ENCODE data around the gene COMMD10.

COMMD10 gene

DNA sequence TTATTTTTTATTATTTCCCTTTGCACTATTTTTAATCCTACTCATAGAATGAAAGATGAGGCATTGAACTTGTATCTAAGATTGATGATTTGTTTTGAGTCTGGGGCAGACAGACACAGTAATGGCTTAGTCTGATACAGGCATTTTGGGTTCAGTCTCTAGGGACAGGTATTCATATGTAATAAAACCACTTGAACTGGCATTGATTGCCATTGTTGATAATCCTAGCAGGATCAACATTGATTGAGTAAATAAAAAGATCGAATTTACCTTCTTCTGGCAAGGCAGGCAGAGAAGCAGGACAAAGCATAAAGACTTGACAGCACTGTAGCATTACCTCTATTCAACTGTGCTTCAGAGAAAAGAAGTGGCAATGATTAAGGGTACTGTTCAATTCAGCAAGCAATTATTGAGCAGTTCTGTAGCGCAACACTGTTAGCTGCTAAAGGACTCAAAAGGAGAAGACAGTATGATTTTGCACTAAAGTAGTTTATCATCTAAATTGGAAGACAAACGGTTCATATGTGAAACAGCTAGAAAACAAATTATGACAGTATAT lies 144.4 kb downstream of the COMMD10 start:
- no peak for DNase-seq

DNA sequence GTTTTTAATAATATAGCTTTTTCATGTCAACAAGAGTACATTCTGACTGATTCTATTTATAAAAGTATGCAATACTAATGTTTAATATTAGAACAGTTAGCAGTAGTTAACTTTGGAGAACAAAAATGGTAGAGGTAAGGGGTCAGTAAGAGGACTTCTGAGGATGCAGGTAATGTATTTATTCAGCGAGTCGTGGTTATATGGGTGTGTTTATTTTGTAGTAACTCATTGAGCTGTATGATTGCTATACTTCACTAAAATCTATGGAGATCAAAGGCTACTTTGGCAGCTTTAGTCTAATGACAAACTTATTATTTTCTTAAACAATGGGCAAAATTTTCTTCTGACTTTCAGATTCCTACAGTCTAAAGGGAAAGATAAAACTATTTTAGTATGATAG lies 146.5 kb downstream of the COMMD10 start:
- no peak for DNase-seq

DNA sequence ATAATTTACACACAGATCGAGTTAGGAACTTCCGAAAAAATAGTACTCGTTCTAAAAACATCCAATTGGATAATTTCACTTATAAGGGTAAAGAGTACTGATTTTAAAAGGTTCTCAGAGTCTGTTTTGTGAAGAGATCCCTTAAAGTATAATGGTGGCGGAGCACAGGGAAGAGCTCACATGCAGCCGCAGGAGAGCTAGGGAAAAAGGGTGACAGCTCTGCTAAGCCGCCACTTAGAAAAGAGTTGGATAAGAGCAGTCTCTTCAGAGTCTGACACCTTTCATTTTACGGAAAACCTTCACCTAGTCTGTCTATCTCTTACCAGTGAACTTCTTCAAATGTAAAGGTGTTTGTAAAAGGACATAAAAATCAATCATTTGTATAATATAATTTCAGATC lies 149.9 kb downstream of the COMMD10 start:
- DNase-seq: no peak

DNA sequence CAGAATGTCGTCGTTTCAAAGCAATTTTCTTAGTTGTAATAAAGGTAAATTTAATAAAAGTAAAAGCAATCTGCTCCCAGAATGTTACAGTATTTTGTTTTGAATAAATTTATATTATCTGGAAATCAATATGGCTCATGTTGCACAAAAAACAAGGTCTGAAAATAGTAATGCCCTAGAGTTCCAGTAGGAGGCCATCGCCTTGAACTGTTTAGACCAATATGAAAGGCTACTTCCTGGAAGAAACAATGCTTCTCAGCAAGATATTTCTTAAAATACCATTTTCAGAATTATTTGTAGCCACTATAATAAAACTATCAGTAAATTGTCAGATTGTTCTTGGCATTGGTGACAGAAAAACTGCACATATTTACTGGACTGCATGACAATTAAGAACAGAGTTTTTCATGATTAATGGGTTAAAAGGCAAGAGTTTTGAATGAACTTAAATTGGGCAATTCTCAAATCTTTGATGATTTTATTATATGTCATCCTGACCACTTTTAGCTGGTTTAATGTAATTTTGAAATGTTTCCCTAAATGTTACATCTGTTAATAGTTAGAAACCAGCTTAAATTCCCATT lies 153.2 kb downstream of the COMMD10 start:
- no peak for DNase-seq

DNA sequence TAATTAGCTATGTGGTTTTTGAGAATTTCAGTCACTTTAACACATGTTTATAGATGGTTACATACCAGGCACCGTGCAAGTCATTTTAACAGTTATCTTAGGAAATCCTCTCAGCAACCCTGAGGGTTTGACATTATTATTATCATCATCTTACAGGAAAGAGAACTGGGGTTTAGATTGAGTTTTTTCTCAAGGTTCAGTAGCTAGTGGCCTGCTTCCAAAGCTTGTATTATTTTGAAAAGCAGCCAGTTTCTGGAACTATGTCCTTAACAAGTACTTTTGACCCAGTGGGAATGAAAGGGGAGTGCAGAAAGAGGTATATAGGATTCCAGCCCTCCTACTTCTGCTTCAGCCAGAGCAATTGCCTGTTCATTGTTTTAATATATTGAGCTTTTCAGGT lies 157.5 kb downstream of the COMMD10 start:
- DNase-seq: no peak

DNA sequence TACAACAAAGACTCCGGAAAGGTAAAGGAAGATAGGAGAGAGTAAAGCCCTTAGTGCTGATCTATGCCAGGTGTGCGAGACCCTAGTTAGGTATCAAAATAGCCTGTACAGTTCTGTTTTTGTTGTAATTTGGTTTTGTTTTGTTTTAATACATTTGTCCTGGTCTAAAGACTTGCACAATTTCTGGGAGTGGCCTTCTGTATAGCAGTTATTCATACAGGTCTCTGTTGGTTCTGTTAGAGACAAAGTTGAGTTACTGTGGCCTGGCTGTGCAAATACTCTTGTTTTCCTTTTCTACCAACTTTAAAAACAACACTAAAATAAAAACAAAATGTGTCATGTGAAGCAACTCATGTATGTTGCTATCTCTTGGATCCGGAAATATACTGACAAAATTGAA lies 163.6 kb downstream of the COMMD10 start:
- DNase-seq: no peak

DNA sequence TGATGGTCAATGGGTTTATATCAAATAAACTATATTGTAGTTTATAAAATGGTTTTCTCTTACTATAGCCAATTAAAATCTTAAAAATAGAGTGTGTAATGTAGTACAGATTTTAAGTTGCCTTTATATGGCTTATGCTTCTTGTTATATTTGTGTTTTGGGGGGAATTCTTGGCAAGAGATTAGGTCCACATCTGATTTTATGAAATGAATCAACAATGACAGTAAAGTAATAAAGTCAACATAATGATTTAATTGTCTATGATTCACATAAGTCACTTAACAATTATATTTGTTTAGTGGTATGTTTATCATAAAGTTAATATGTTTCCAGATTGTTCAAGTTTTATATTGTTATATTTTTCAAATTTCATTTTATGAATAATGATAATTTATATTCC lies 164.8 kb downstream of the COMMD10 start:
- no peak for DNase-seq

DNA sequence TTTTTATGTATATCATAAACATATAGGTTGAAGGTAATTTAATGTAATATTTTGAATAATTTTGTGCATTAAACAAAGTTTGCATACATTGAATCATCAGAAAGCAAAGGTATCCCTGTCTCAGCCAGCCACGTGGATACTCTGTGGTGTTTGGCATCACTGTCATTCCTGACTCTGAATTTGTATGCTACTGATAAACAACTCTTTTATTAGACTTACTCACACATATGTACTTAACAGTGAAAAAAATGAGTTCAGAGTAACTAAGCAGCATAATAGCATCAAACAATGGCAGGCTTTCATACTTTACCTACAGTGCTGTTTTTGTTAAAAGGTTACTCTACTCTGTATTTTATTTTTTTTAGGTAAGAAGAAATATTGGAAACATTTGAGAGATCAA lies 171.9 kb downstream of the COMMD10 start:
- no peak for DNase-seq

DNA sequence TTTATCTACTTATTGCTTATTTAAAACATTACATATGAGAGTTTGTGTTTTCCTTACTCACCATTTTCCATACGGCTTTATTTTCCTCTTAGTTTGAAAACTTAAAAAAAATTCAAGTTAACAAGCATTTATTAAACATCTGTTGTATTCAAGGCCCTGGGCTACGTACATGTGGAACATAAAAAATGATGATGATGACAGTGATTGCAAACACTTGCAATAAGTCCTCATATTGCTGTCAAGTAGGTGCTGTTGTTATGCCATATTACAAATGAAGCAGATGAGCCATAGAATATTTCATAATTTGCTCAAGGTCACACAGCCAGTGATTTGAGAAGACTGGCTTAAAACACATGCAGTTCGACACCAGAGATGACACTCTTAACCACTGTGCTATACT lies 180.6 kb downstream of the COMMD10 start:
- no peak for DNase-seq

DNA sequence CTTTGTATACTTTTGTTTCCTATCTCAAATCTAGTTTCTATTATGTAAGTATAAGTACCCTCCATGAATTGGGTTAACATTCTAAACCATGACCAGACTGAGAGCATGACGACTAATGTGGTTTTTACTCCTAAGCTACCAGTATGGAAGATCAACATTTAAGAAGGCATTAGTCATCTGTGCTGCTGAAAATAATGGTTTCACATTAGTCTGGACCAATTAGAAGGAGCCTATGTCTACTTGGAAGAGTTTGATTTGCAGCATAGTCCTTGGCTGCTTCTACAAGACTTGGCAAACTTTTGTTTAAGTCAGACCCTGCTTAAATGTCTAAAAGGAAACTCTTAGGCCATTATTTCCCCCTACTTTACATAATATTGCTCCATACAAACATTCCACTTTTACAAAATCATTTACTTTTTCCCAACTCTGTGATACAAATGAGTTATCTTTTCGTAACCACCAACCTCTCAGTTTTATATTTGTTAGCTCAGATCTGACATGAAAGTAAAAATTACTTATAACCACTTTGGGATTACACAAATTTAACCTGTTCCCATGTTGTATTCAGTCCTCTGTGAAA lies 186.7 kb downstream of the COMMD10 start:
- DNase-seq: no peak

DNA sequence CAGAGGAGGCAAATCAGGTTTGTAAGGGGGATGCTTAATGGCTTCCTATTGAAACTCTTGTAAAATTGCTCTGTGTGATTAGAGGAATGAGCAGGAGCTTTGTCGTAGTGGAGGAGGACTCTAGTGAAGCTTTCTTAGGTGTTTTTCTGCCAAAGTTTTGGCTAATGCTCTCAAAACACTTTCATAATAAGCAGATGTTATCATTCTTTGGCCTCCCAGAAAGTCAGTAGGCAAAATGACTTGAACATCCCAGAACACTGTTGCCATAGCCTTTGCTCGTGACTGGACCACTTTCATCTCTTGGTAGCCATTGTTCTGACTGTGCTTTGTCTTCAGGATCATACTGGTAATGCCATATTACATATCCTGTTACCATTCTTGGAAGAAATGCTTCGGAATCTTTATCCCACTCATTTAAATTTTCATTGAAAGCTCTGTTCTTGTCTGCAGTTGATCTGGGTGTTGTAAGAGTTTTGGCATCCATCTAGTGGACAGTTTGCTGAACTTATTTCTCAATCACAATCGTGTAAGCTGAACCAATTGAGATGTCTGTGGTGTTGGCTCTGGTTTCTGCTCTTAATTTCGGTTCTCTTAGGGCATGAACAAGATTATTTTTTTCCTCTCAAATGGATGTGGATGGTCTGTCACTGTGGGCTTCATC lies 187.6 kb downstream of the COMMD10 start:
- no peak for DNase-seq

DNA sequence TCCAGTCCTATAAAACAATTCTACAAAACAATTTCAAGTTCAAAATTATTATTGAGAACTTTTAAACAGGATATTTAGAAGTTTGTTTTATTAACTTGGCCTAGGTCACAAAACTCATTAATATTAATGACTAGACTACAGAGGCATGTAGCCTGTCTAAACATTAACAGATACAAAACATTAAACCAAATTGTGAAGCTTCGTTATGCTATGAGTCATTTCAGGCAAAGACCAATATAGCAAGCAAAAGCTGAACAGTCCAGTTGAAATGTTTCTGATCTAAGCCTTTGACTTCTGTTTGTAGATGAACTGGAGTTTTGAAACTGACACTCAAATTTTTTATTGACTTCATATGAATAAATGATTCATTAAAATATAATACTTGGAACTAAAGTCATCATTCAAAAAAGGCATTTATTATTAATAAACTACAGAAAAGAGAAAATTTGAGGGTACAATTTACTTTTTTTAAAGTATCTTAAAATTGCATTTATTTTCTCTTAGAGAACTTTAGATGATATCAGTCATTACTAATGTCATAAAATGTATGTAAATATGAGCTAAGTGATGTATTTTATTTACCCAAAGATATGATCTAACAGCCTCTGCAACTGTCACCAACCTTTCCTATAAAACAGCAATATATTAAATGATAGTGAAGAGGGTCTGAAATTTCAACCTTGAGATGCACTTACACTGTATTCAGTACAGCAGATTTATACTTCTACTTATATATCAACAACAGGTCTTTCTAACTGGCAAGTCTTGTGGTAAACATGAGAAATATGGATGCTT lies 188.8 kb downstream of the COMMD10 start:
- no peak for DNase-seq

DNA sequence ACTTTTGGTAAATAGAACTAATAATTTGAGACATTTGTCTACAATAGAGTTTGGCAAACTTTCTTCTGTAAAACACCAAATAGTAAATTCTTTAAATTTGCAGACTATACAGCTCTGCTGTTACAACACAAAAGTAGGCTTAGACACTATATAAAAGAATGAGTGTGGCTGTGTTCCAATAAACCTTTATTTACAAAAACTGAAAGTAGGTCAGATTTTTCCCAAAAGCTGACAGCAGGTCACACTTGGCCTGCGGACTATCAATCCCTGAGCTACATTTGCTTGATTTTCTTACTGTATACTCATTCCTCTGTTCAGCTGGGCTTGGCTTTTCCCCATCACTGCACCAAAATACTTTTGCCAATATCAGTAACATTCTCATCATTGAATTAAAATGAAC lies 189.4 kb downstream of the COMMD10 start:
- no peak for DNase-seq

DNA sequence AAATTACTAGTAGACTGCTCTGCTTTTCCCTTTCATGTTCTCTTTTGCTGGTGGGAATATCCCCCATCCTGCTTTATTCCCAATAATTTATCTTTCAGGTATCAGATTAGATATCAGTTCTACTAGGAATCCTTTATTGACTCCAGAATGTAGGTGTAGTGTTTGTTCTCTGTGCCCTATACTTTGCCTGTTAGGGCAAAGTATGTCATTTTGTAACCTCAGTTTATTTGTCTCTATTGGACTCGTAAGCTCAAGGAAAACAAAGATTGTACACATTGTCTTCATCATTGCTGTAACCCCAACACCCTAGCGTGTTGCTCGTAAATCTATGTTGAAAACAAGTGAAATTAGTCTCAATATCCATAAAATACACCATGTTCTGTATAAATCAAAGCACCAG lies 190.5 kb downstream of the COMMD10 start:
- no peak for DNase-seq

DNA sequence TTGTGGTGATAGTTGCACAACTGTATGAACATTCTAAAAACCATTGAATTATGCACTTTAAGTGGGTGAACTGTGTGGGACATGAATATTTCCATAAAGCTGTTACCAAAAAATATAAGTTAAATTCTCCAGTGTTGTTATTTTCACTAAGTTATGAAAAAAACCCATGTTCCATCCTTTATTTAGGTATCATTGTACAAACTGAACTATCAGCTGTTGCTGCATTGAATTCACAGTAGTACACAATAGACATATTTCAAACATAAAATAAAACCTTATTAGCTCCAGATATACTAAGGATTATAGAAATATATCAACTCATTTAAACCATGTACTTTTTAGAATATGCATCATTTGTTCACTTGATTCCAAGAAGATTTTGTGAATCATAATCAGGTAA lies 192.1 kb downstream of the COMMD10 start:
- no peak for DNase-seq

DNA sequence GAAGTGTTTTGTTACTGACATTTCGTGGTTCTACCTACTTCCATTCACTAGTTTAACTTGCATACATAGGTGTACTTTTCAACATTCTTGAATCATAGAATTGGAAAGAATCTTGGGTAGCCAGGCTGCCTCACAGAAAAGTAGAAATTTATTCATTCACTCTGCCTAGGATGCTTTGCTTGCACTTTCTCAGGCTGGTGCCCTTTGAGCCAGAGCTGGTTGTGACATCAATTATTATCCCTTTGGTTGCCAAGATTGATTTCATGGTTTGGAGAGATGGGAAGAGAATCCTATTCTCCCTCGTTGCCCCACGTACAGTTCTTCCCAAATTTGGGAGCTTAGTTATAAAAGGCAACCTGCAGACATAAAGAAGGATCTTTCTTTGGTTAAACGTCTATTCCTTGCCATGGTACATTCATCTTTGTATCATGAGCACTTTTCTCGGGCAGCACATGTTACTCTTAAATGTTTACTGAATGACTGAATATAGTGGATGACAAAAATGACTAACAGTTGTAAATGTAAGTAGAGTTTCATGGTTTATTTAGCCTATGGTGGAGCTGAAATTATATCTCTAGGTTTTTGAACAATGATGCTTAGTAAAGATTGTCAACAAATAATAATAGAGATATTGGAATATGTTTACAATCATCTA lies 195.5 kb downstream of the COMMD10 start:
- DNase-seq: no peak

DNA sequence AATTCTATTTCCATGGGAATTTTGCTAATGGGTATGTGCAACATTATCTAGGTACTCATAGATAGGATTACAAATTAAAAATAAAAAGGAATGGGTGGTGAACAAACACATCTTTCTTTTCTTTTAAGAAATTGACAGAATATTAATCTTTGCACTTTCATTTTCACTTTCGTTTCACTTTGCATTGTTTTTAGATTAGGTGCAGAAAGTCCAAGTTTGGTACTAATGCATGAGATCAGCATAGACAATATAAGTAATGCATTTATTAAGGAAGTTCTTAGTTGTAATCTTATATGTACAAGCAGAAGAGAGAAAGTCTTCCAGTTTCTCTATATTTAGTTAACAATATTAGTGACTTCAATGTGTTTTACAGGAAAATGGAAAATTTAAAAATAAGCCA lies 196.5 kb downstream of the COMMD10 start:
- DNase-seq: no peak

DNA sequence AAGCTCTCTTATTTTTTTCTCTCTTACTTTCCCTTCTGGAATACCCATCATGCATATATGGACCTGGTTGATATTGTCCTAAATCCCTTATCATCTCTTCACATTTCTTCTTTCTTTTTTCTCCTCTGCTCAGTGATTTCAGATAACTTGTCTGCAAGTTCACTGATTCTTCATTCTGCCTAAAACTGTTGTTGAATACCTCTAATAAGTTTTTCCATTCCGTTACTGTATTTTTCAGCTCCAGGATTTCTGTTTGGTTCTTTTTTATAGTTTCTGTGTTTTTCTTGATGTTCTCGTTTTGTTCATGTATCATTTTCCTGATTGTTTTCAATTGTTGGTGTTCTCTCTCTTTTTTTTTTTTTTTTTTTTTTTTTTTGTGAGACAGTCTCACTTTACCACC lies 203.7 kb downstream of the COMMD10 start:
- DNase-seq: no peak

DNA sequence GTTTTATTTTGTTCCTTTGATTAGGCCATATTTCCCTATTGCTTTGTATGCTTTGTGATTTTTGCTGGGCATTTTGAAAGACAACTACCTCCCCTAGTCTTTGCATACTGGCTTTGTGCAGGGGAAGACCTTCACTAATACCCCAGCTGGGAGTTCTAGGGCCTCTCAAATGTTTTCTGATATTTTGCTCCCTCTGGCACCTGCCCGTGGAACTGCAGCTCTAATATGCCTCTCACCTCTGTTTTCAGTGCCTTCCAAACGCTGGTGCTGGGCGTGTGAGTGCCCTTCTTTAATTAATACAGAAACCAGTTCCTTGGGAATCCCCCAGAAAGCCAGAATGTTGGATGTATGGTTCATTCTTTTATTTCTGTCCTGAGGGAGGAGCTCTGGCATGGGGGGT lies 204.5 kb downstream of the COMMD10 start:
- no peak for DNase-seq

DNA sequence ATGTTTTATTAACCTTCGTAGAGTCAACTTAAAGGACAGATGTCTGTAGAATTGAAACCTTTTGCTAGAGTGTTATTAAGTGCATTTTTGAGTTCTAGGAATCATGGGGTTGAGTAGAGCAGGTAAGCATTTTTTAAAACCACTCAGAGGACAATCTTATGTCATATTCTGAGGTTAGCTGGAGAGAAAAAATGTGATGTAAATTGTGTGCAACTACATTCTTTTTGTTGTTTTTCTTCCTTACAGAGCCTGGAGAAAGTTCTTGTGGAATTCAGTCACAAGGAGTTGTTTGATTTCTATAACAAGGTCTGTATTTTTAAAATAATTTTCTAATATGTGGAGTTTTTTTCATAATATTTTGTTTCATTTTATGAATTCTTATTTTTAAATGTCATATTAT lies 206.4 kb downstream of the COMMD10 start:
- DNase-seq: no peak

DNA sequence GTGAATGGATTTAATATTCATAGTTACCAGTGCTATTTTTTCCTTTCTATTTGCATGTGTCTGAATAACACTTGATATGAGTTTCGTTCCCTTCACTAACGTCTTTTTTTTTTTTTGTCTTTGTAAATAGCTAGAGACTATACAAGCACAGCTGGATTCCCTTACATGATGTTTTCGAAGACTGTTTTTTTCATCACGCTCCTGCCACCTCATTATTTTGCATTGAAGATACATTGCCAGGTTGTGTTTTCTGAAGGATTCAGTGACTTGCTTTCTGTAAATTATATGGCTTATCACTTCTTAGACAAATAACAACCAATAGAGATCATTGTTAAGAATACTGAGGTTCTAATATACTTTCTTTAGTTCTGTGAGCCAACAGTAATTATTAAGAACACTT lies 207.5 kb downstream of the COMMD10 start:
- no peak for DNase-seq

DNA sequence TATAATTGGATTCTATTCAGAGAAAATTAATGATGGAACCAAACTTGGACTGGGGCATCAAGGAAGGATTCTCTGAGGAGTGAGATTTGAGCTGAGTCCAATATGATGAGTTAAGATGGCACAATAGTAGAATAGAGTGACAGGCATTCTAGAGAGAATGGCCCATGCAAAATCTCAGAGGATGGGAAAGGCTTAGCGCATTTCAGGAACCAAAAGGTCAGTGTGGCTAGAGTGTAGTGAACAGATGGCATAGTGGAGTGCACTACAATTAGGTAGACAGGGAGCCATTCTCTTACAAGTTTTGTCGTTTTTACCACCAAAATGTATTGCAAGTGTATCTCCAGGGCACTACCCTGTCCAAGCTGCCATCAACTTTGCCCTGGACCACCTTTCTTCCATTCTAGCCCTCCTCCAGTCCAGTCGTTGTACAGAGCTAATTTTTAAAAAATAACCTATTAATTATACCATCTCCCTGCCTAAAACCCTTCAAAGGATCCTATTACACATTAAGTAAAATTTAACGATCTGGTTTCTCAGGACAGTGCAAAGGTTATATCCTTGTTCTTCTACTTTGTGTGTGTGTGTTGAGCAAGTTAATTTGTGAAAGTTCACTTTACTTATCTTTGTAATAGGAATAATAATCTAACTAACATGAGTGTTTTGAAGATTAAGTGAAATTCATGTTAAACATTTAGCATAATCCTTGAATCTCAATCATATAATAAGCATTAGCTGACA lies 211.7 kb downstream of the COMMD10 start:
- no peak for DNase-seq
